OCI-LY3 (cell line): ENCODE data around the gene PARD3.

Experiments used
- EZH2phosphoT487 ChIP-seq: fragments of 200-600 bp; shearing (Covaris generic); IDR thresholded peaks from 2 replicates; pipeline ENCODE4 v1.6.1; 2018; ENCODE audit warnings: antibody characterized with exemption, mixed run types, low read depth
- TF ChIP-seq, protein P1 (sequence below): fragments of 200-600, 300-600 bp; sonication (generic); IDR thresholded peaks from 2 replicates; pipeline ENCODE4 v1.5.1; 2014; ENCODE audit warnings: antibody characterized with exemption, low read length, low read depth

- TF ChIP-seq, protein P1, sequence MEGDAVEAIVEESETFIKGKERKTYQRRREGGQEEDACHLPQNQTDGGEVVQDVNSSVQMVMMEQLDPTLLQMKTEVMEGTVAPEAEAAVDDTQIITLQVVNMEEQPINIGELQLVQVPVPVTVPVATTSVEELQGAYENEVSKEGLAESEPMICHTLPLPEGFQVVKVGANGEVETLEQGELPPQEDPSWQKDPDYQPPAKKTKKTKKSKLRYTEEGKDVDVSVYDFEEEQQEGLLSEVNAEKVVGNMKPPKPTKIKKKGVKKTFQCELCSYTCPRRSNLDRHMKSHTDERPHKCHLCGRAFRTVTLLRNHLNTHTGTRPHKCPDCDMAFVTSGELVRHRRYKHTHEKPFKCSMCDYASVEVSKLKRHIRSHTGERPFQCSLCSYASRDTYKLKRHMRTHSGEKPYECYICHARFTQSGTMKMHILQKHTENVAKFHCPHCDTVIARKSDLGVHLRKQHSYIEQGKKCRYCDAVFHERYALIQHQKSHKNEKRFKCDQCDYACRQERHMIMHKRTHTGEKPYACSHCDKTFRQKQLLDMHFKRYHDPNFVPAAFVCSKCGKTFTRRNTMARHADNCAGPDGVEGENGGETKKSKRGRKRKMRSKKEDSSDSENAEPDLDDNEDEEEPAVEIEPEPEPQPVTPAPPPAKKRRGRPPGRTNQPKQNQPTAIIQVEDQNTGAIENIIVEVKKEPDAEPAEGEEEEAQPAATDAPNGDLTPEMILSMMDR, result no peak
- TF ChIP-seq EZH2phosphoT487, result no peak
Observed at GRCh38 chr10:34237898-34238455, 577.1 kb downstream of the PARD3 start.
